ENCODE measurements around the gene PITPNM3.

The PITPNM3 gene

GRCh38 chr17:6435968-6436367 is 120.4 kb downstream of the PITPNM3 start:
- DNase-seq = no peak

- DNase-seq = no peak
Measured at GRCh38 chr17:6435051-6435450, 121.3 kb downstream of the PITPNM3 start, which contains the start of gene AIPL1. AIPL1 (minus strand) TSS chr17:6435121; CDS start chr17:6435104, 17 bp downstream.

GRCh38 chr17:6430769-6431168 is 125.6 kb downstream of the PITPNM3 start:
- no peak for DNase-seq

GRCh38 chr17:6429266-6429665 is 127.1 kb downstream of the PITPNM3 start:
- no peak for DNase-seq

DNA sequence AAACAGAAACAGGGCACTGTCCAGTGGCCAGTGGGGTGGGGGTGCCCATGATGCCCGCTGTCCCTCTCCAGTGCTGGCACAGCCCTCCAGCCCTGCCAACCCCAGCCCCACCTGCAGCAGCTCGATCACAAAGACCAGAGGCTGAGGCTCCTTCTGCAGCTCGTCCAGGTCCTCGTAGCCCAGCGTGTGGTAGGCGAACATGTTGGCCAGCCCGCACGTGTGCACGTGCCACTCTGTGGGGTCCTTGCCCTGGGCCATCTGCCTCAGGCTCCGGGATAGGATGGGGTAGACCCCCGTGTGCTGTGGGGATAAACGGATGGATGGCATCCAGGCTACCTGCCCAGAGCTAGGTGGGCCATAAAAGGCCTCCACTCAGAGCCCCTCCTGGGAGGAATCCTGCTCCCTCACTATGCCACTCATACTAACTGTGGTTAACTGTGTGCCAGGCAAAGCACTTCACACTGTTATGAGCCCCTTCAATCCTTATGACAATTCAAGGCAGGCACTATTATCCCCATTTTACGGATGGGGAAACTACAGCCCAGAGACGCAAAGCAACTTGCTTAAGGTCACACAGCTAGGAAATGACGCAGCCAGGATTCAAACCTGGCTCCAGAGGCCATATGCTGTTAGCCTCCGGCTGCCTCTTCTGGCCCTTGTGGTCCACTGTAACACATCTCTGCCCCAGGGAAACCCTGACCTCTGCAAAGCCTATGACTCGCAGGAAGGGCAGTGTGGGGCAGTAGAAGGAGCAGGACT is 128.0 kb downstream of the PITPNM3 start:
- no peak for DNase-seq

DNA sequence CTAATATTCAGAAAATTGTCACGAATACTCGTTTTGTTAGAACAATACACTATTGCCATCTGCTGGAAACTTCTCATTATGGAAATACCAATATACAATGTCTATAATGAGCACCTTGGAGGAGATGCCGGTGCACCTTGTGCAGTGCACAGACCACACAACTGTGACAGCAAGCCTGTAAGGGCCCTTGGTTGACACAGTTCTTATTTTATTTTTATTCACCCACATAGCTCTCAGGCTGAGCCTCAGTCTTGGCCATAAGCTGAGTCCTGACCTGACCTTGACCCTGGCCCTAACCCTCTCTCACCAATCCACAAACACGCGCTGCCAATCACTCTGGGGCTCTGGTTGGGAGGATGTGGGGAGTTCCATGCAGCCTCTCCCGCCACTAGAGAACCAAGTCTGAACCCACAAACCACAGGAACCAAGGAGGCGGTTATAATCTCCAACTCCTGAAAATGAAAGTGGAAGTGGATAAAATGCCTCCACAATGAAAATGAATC is 129.0 kb downstream of the PITPNM3 start:
- DNase-seq = peak; percentile 17

GRCh38 chr17:6426356-6427101 is 129.8 kb downstream of the PITPNM3 start:
- DNase-seq = no peak

DNA sequence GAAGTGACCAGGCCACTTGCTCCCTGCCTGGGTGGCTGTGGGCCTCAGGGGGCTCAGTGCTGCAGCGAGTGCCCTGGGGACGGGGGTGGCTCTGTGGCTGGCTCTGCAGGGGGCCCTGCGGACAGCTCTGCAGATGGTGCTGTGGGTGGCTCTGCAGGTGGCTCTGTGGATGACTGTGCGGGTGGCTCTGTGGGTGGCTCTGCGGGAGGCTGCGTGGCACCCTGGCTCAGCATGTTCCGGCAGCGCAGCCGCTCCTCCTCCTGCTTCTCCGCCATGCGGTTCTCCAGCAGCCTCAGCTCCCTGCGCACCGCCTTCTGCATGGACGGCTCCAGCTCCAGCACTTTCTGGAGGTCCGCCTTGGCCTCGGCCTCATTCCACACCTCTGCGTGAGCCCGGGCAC is 130.9 kb downstream of the PITPNM3 start:
- DNase-seq = no peak

DNA sequence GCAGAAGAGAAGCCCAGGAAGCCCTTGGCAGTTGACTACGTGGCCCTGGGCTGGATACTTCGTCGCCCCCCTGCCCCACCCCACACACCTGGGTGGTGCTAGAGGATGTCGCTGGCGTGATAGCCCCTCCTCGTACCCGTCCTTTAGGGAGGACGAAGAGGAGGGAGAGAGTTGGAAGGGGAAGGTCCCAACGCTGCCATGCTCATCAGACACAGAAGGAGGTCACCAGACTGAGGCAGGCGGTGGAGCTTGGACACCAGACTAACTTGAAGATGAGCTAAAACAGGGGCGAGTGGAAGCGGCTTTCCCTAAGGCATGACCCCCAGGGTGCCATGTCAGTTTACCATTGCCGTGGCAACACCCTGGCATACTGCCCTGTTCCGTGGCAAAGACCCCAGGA is 132.4 kb downstream of the PITPNM3 start:
- no peak for DNase-seq

DNA sequence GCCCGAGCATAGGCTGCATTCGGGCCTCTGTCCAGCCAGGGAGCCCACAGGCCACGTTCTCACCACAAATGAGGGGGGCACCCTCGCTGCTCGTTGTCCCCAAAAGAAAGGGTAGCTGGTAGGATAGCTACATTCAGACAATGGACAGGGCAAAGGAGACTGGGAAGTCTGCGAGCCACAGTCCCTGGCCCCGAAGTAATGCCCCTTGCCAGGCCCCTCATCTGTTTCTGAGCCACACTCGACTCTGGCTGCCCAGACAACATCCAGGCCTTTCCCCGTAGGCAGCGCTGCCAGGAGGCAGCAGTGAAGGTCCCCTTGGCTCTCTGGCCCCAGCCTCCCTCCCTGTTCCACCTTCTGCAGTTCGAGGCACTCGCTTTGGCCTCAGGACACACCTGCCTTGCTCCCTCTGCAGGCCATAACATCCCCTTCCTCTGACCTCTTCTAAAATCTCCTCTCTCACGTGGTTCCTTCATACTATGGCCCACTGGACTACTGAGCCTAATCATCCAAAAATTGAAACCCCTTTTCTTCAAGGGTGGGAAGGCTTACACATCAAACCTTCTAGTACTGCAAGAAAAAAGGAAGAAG is 133.6 kb downstream of the PITPNM3 start:
- DNase-seq = no peak

DNA sequence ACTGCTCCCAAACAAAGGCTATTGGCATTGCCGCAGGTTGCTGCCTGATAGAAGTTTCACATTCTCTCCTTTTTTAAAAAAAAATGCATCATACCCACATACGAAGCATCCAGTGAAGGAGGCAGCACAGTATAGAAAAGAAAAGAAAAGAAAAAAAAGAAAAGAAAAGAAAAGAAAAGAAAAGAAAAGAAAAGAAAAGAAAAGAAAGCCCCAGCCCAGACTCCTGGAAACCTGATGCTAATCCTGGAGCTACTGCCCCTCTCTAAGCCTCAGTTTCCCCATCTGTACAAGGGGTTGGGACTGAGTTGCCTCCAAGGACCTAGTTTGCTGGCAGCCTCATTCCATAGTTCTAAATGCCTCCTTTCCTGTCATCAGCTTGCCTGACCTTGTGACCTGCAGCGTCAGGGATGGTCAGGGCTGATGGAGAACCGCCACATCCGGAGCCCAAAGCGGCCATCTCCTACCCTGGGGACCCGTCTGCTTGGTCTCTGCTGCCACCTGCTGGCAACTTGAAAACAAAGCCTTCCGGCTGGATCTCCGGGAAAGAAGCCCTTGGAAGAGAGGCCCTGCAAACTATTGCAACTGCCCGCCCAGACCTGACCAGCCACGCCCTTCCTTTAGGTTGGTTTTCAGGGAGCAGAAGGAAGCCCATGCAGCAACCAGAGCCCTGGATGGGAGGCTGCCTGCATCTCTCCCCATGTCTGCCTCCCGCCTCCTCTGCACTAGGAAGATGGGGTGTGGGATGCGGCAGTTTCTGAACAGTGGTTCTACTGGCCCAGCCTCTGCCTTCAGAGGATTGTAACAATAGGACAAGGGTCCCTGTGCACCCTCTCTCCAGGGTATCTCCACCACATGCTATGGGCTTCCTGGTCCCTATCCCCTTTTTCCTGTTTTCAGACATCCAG is 134.4 kb downstream of the PITPNM3 start:
- DNase-seq = no peak

GRCh38 chr17:6420173-6420641 is 136.1 kb downstream of the PITPNM3 start:
- no peak for DNase-seq

DNA sequence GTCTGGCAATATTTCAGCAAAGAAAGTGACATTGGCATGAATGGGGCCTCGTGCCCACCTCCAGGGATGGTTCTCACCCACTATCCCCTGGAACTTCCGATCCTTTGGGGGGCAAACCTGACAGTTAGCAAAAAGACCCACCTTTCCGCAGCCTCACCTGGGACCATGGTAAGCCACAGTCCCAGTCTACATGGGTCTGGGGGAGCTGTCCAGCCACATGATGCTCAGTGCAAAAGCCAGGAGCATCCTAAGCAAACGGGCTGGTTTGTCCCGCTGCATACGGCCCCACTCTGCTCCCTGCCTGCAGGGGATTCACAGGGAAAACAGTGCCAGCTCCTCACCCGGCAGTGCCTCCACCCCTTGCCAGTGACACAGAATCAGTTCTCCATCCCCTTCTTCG is 140.7 kb downstream of the PITPNM3 start:
- DNase-seq = no peak

- no peak for DNase-seq
Measured at GRCh38 chr17:6413065-6413464, 143.3 kb downstream of the PITPNM3 start.

GRCh38 chr17:6408735-6409134 is 147.6 kb downstream of the PITPNM3 start:
- DNase-seq = no peak

DNA sequence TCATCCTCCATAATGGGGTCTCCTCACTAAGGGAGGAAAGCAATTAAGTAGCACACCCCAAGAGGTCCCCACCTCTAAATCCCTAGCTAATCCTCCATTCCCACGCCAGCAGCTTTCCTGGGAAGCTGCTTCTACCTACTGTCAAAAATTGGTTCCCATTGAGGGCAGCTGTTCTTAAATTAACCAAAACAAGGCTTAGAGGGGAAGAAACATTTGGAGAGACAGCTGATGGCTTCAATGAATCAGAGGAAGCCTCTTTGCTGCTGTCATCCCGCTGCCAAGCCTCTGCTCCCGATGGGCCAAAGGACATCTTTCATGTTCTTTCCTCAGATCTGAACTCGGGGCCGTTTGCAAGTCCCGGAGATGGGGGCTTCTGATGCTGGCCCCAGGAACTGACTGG is 148.1 kb downstream of the PITPNM3 start:
- no peak for DNase-seq

- DNase-seq = no peak
Measured at GRCh38 chr17:6402258-6402657, 154.1 kb downstream of the PITPNM3 start.
